ENCODE results near the gene KLF9. TPM values are rescaled to one million over a fixed set of nuclear protein-coding genes. Genes with fewer than 3 reads are reported as not detected.

Gene KLF9
- total RNA-seq, 1 experiment from 2014 or later = 1.0 TPM

GRCh38 chr9:70413799-70414775 lies at the start of gene KLF9 (continued):
- TF ChIP-seq CTCF (IDR thresholded peaks at IDR 0.05) (no peak), ERG (CRISPR knock-in tag; IDR thresholded peaks at IDR 0.05) (no peak), ZNF317 (CRISPR knock-in tag; IDR thresholded peaks at IDR 0.05; ENCODE audit: borderline replicate concordance, low read depth) (0 out of 2 replicates have a peak, but pooled peaks have one; percentile 30), FOXP4 (CRISPR knock-in tag; IDR thresholded peaks at IDR 0.05) (peak; percentile 92), AFF4 (CRISPR knock-in tag; IDR thresholded peaks at IDR 0.05; ENCODE audit: borderline replicate concordance) (no peak), TCF7 (CRISPR knock-in tag; IDR thresholded peaks at IDR 0.05; ENCODE audit: low read depth) (no peak; the same call in 1 of the 2 replicates), FOXJ3 (CRISPR knock-in tag; IDR thresholded peaks at IDR 0.05; ENCODE audit: borderline replicate concordance) (no peak), RORB (CRISPR knock-in tag; IDR thresholded peaks at IDR 0.05) (no peak), ZNF425 (CRISPR knock-in tag; conservative IDR thresholded peaks at IDR 0.05) (no peak), PREB (CRISPR knock-in tag; IDR thresholded peaks at IDR 0.05; ENCODE audit: borderline replicate concordance) (no peak)

- ChIA-PET CTCF (no interaction called here), POLR2A (no interaction called here)
- Mint-ChIP-seq H3K9me3 (no peaks in the 10 kb centered on the region), H3K27me3 (ENCODE audit: low read depth) (no peaks in the 10 kb centered on the region), H3K27ac (no peak overlapping the region), H3K4me1 (peaks cover 9% of the 10 kb centered on the region; the same call in 1 of the 2 replicates), H3K4me3 (no peak overlapping the region), H3K36me3 (no peaks in the 10 kb centered on the region)
- ATAC-seq = no peak
- DNase-seq (ENCODE audit: low spot score) = no peak
- no peak for TF ChIP-seq EMX1 (CRISPR knock-in tag; IDR thresholded peaks at IDR 0.05)
- TF ChIP-seq NFATC4 (CRISPR knock-in tag; IDR thresholded peaks at IDR 0.05) = no peak
- TF ChIP-seq IRF2 (CRISPR knock-in tag; IDR thresholded peaks at IDR 0.05; ENCODE audit: borderline replicate concordance, low read depth) = no peak
- TF ChIP-seq TEAD4 (CRISPR knock-in tag; IDR thresholded peaks at IDR 0.05) = no peak
- TF ChIP-seq NR2C2 (CRISPR knock-in tag; IDR thresholded peaks at IDR 0.05) = no peak
- no peak for TF ChIP-seq ZNF423 (CRISPR knock-in tag; IDR thresholded peaks at IDR 0.05)
- no peak for TF ChIP-seq SMAD3 (CRISPR knock-in tag; IDR thresholded peaks at IDR 0.05; ENCODE audit: borderline replicate concordance)
- no peak for TF ChIP-seq NFE2L1 (CRISPR knock-in tag; IDR thresholded peaks at IDR 0.05)
- TF ChIP-seq USF2 (CRISPR knock-in tag; IDR thresholded peaks at IDR 0.05) = no peak
These were observed 49.4 kb upstream of the KLF9 start for GRCh38 chr9:70463877-70464276.

Data from WTC11 (cell line).